HFF-Myc (cell line): ENCODE results near the gene DPPA4.

Experiments
- DNase-seq: peaks from one replicate; pipeline ENCODE4 v3.0.0-alpha.2; 2011; ENCODE audit warnings: low read depth; ENCODE audit errors: extremely low read depth
- H3K4me3 ChIP-seq: replicated peaks from 2 replicates; pipeline ENCODE4 v1.5.1; 2011; ENCODE audit warnings: low read depth, mild to moderate bottlenecking, control low read depth, low read length
- CTCF ChIP-seq: IDR thresholded peaks from 2 replicates; pipeline ENCODE4 v1.5.1; 2012; ENCODE audit warnings: mild to moderate bottlenecking, low read depth, low read length, control low read depth; ENCODE audit errors: missing control alignments

The DPPA4 gene

GRCh38 chr3:109325657-109326056 is 11.7 kb downstream of the DPPA4 start:
- DNase-seq, result no peak
- no peak for TF ChIP-seq CTCF
- H3K4me3 ChIP-seq, result no peak overlapping the region

GRCh38 chr3:109325109-109325508 is 12.2 kb downstream of the DPPA4 start:
- DNase-seq, result no peak
- no peak for TF ChIP-seq CTCF
- H3K4me3 ChIP-seq, result no peak overlapping the region

- no peak within 1 kb of the TSS for H3K4me3 ChIP-seq
- no peak for TF ChIP-seq CTCF
- DNase-seq, result no peak
Observed at GRCh38 chr3:109316162-109316730, 21.1 kb downstream of the DPPA4 start, which contains the start of gene DPPA2. Gene DPPA2, minus strand, starts transcription at chr3:109316517. Its CDS starts 1,975 bp downstream, at chr3:109314542.

DNA sequence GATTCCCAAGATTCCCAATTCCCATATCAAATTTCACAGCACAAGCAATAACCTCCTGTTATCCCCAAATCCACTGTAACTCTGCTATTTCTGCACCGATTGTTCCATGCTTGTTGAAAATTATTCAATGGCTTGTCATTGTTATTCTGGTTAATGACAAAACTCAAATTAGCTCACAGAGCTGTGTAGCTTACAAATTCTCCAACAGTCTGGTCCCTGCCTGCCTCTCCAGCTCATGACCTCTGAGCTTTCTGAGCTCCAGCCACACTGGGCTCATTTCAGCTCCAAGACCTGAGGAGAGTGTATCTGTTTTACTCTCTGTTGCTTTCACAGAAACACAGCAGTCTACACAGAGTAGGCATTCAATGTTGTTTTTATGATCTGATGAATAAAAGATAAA is 24.3 kb downstream of the DPPA4 start:
- no peak for TF ChIP-seq CTCF
- DNase-seq, result no peak
- H3K4me3 ChIP-seq, result no peak overlapping the region

DNA sequence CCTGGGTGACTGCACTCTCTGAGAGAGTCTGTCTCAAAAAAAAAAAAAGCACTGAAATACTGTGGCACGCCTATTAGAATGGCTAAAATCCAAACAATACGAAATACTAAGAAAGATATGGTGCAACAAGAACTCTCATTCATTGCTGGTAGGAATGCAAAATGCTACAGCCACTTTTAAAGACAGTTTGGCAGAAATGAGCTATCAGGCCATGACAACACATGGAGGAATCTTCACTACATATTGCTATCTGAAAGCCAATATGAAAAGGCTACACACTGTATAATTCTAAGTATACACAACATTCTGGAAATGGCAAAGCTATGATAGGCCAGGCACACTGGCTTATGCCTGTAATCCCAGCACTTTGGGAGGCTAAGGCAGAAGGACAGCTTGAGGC is 39.9 kb downstream of the DPPA4 start:
- TF ChIP-seq CTCF, result no peak
- no peak for DNase-seq
- H3K4me3 ChIP-seq, result no peak overlapping the region

DNA sequence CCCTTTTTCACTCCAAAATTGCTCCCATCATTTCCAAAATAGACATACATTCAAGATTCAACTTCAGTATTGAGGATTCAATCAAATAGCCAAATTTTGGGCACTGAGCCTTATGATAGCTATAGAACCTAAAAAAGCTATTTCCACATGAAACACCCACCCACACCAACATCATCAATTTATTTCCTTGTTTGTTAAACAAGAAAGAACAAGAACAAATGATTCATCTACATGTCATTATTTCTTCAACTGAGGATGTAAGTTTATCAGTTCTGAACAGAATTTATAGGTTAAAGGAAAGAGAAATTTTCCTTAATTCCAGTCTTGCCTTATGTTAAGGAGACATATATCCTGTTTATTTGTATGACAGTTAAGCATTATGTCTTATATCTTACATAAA is 53.3 kb downstream of the DPPA4 start:
- no peak overlapping the region for H3K4me3 ChIP-seq
- TF ChIP-seq CTCF, result no peak
- DNase-seq, result no peak

GRCh38 chr3:109278546-109278945 is 58.8 kb downstream of the DPPA4 start:
- DNase-seq, result no peak
- H3K4me3 ChIP-seq, result no peak overlapping the region
- TF ChIP-seq CTCF, result no peak
